Tibial artery (tissue), 4 donors: ENCODE results near the gene ATL2.

Experiments used
- DNase-seq, 2 donors: peaks; one replicate each; pipeline ENCODE4 v3.0.0-alpha.2; 2019
- H3K27ac ChIP-seq, 2 donors: fragments of 200-600 bp; sonication (generic) in 1 of 2; 1 replicate in 1 of 2; 2 replicates in 1 of 2; pipeline ENCODE4 v1.5.1; 2018 to 2019; ENCODE audit warnings: mild to moderate bottlenecking in 1 of 2
- H3K27me3 ChIP-seq, 2 donors: fragments of 200-600 bp; sonication (generic) in 1 of 2; one replicate each; pipeline versions ENCODE4 v1.5.1 to v1.6.0; 2016 to 2019
- H3K36me3 ChIP-seq, 3 donors: fragments of 200-600 bp; sonication (generic) in 2 of 3; one replicate each; pipeline ENCODE4 v1.5.1; 2016 to 2019; ENCODE audit warnings: mild to moderate bottlenecking in 2 of 3
- H3K4me1 ChIP-seq, 4 donors: fragments of 200-600 bp; sonication (generic) in 2 of 4; 1 replicate in 3 of 4; 2 replicates in 1 of 4; pipeline ENCODE4 v1.5.1; 2016 to 2019
- H3K4me3 ChIP-seq, 2 donors: fragments of 200-600 bp; sonication (generic) in 1 of 2; 1 replicate in 1 of 2; 2 replicates in 1 of 2; pipeline ENCODE4 v1.5.1; 2018 to 2019; ENCODE audit warnings: mild to moderate bottlenecking in 2 of 2
- H3K9me3 ChIP-seq, 3 donors: fragments of 200-600 bp; sonication (generic) in 1 of 3; one replicate each; pipeline ENCODE4 v1.5.1; 2016 to 2019
- intact Hi-C: fragments of 100-400 bp; cut with DNase I; formaldehyde crosslinking; loops from one replicate; pipeline ENCODE4 v1.15.0; 2023; ENCODE audit warnings: low total_unique reads
- TF ChIP-seq, protein P1 (sequence below), 2 experiments: fragments of 200-600 bp in 1 of 2; fragments of 450-650 bp in 1 of 2; IDR thresholded peaks; one replicate each; pipeline ENCODE4 v1.5.1; 2017 to 2019; ENCODE audit warnings: antibody characterized with exemption in 2 of 2, mild to moderate bottlenecking in 1 of 2, moderate library complexity in 1 of 2

Gene ATL2

DNA sequence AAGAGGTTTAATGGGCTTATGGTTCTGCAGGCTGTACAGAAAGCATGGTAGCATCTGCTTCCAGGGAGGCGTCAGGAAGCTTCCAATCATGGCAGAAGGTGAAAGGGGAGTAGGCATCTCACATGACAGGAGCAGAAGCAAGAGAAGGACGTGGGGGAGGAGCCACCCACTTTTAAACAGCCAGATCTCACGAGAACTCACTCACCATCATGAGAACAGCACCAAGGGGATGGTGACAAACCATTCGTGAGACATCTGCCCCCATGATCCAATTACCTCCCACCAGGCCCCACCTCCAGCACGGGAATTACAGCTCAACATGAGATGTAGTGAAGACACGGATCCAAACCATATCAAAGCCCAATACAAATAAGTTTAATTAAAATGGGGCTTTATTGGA lies 113.8 kb downstream of the ATL2 start:
- Histone ChIP-seq H3K4me3 (no peak overlapping the region), H3K27me3 (no peaks in the 10 kb centered on the region), H3K36me3 (no peaks in the 10 kb centered on the region), H3K4me1 (no peaks in the 10 kb centered on the region), H3K27ac (no peak overlapping the region), H3K9me3 (no peaks in the 10 kb centered on the region)
- TF ChIP-seq, protein P1, sequence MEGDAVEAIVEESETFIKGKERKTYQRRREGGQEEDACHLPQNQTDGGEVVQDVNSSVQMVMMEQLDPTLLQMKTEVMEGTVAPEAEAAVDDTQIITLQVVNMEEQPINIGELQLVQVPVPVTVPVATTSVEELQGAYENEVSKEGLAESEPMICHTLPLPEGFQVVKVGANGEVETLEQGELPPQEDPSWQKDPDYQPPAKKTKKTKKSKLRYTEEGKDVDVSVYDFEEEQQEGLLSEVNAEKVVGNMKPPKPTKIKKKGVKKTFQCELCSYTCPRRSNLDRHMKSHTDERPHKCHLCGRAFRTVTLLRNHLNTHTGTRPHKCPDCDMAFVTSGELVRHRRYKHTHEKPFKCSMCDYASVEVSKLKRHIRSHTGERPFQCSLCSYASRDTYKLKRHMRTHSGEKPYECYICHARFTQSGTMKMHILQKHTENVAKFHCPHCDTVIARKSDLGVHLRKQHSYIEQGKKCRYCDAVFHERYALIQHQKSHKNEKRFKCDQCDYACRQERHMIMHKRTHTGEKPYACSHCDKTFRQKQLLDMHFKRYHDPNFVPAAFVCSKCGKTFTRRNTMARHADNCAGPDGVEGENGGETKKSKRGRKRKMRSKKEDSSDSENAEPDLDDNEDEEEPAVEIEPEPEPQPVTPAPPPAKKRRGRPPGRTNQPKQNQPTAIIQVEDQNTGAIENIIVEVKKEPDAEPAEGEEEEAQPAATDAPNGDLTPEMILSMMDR (IDR thresholded peaks at IDR 0.05), result no peak
- DNase-seq, result no peak
- intact Hi-C loops, result no loop called here

DNA sequence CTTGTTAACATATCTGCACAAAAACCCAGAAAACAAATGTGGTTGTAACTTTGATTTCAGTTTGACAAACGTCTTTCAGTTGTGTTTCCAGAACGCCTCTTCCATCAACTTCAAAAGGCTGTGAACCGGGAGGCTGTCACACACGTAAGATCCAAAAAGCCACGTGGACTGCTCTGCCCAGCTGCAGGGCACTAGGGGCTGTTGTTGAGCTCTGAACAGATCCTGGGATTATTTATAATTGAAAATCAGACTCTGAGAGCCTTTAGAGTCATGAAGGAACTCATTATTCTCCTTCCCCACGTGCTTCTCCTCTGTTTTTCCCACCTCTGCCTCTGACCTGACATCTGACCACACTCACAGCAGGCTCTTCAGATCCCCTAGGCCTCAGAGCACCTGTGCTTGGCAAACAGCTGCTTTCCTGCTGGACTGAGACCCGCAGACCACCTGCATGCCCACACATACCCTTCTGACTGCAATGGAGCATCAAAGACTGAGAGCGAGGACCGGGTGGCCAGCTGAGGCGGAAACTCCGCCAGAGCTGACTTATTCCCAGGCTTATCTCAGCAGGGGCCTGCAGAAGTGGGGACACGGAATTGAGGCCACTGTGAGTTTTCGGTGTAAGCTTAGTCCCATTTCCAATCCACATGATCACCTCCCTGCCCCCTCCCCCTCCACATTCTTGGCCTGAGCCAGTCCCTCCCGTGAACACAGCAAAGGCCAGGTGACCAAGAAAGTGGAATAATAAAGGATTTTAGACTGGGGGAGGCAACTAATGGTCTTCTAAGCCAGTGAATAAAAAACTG lies 114.8 kb downstream of the ATL2 start:
- H3K27ac ChIP-seq, result no peak overlapping the region
- no peak overlapping the region for H3K4me3 ChIP-seq
- no peaks in the 10 kb centered on the region for H3K27me3 ChIP-seq
- no peaks in the 10 kb centered on the region for H3K9me3 ChIP-seq
- no peaks in the 10 kb centered on the region for H3K36me3 ChIP-seq
- no peak for DNase-seq
- no peaks in the 10 kb centered on the region for H3K4me1 ChIP-seq
- intact Hi-C loops, result no loop called here
- TF ChIP-seq, protein P1 (IDR thresholded peaks at IDR 0.05), result no peak

DNA sequence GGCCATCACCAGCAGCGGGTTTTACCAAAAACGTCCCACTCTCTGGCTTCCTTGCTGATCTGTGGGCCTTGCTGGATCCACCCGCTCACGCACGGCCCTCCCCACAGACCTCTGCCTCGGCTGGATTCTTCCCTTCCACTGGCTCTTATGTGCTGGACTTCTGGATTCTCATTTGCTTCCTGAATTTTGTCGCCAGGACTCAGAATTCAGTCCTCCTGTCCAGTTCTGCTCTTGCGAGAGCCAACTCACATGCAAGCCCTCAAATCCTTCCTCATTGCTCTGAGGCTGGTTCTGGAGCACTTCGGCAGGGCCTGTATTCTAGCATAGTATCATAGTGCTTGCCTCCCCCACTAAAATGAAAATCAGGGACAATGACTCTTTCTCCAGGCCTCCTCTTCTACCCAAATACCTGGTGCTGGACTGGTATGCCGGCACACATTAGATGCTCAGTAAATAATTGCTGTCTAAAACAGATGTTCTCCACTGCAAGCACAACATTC lies 115.5 kb downstream of the ATL2 start:
- DNase-seq, result peak in 1 of 2 donors; percentile 25
- intact Hi-C loops, result no loop called here
- Histone ChIP-seq H3K36me3 (no peaks in the 10 kb centered on the region), H3K9me3 (no peaks in the 10 kb centered on the region), H3K27ac (peak overlapping the region in 1 of 2 donors; percentile 18), H3K4me3 (no peak overlapping the region), H3K4me1 (no peaks in the 10 kb centered on the region), H3K27me3 (no peaks in the 10 kb centered on the region)
- TF ChIP-seq, protein P1 (IDR thresholded peaks at IDR 0.05), result no peak

DNA sequence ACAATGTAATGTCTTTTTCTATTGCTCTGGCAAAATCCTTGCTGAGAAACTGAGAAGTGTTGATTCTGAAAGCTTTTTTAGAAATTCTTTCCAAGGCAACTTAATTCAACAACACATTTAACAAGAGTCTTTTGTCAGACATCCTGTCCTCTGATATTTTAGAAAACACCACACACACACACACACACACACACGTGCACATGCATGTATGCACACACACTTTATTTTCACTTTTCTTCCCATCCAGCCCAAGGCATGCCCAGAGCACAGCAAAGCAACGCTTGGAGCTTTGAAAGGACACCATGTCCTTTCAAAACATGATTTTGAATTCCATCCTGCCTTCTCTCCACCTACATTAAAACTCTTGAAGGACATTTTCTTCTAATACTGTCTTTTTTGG lies 116.1 kb downstream of the ATL2 start:
- Histone ChIP-seq H3K4me1 (no peaks in the 10 kb centered on the region), H3K36me3 (no peaks in the 10 kb centered on the region), H3K9me3 (no peaks in the 10 kb centered on the region), H3K4me3 (peak overlapping the region in 1 of 2 donors; percentile 4), H3K27ac (peak overlapping the region in 1 of 2 donors; percentile 18), H3K27me3 (no peaks in the 10 kb centered on the region)
- DNase-seq, result no peak
- TF ChIP-seq, protein P1 (IDR thresholded peaks at IDR 0.05), result no peak
- intact Hi-C loops, result no loop called here

DNA sequence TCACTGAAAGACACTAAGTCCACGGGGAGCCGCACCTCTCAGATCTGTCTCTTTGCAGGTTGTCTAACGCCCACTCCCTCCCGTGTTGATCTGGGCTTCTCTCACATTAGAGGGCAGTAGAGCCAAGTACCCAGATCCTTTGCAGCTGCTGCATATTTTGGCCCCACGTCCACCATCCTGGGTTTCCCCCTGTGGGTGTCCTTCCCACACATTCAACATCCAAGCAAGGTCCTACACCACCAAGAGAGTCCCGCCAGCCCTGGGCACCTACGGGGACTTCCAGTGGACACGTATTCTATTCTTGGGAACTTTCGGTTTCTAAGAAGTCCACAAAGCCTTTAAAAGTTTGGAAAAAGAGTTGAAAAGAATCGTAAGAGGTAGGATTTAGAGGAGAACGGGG lies 116.6 kb downstream of the ATL2 start:
- Histone ChIP-seq H3K27ac (no peak overlapping the region), H3K27me3 (no peaks in the 10 kb centered on the region), H3K4me1 (no peaks in the 10 kb centered on the region), H3K9me3 (no peaks in the 10 kb centered on the region), H3K36me3 (no peaks in the 10 kb centered on the region), H3K4me3 (peak overlapping the region in 1 of 2 donors; percentile 4)
- intact Hi-C loops, result no loop called here
- TF ChIP-seq, protein P1 (IDR thresholded peaks at IDR 0.05), result no peak
- no peak for DNase-seq
